ENCODE results near the gene PRSS27.
"Not testable (repeated sequence)": the region's sequence is repeated elsewhere in the genome, so short reads cannot be mapped to it uniquely, and the experiment has no call there.

Gene PRSS27

DNA sequence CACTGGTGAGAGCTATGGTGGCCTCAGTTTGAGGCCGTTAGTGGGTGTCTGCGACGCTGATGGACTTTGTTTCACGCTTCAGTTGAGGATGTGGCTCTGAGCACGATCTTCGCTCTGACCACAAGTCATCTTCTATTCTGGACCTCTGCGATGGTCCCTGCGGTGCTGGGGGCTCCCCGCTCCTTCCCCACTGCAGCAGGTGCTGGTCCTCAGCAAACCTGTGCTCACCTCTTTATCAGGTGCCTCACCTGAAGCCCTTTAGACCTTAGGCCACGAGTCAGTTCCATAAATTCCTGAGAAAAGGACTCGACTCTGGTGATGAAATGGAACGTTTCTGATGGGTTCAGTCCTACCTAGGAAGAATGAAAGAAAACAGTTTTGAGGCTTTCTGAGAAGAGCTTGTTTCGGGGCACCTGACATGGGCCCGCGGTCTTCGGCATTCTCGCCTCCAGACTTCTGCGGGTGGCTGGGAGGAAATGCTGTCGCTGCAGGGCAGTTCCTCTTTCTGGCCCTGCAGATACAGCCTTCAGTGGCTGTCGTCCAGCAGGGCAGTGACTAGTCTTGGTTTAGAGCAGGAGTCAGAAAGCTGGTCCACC, 33.0 kb downstream of the PRSS27 start:
- peaks cover 19% of the 10 kb centered on the region; the same call in 1 of the 2 replicates for H3K79me2 ChIP-seq (ENCODE audit: insufficient read depth, low read length)
- no peaks in the 10 kb centered on the region for H3K36me3 ChIP-seq (ENCODE audit: insufficient read depth, low read length)
- H3K4me2 ChIP-seq (ENCODE audit: low read depth, low read length, poor library complexity, severe bottlenecking), result peak overlapping the region; percentile 48
- TF ChIP-seq, protein P1, sequence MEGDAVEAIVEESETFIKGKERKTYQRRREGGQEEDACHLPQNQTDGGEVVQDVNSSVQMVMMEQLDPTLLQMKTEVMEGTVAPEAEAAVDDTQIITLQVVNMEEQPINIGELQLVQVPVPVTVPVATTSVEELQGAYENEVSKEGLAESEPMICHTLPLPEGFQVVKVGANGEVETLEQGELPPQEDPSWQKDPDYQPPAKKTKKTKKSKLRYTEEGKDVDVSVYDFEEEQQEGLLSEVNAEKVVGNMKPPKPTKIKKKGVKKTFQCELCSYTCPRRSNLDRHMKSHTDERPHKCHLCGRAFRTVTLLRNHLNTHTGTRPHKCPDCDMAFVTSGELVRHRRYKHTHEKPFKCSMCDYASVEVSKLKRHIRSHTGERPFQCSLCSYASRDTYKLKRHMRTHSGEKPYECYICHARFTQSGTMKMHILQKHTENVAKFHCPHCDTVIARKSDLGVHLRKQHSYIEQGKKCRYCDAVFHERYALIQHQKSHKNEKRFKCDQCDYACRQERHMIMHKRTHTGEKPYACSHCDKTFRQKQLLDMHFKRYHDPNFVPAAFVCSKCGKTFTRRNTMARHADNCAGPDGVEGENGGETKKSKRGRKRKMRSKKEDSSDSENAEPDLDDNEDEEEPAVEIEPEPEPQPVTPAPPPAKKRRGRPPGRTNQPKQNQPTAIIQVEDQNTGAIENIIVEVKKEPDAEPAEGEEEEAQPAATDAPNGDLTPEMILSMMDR (conservative IDR thresholded peaks at IDR 0.05; ENCODE audit: low read length), result no peak
- no peak for TF ChIP-seq EZH2phosphoT487 (IDR thresholded peaks at IDR 0.05; ENCODE audit: borderline replicate concordance)
- peak overlapping the region; percentile 10 for H3K4me3 ChIP-seq (ENCODE audit: low read length, poor library complexity, severe bottlenecking)
- no peaks in the 10 kb centered on the region for H3F3A ChIP-seq (ENCODE audit: low read depth)
- H4K20me1 ChIP-seq (ENCODE audit: insufficient read depth, low read length, poor library complexity, severe bottlenecking), result no peaks in the 10 kb centered on the region
- H3K4me1 ChIP-seq (ENCODE audit: insufficient read depth, low read length, poor library complexity, severe bottlenecking), result peaks cover 3% of the 10 kb centered on the region
- no peaks in the 10 kb centered on the region for H3K27me3 ChIP-seq (ENCODE audit: insufficient read depth, low read length, poor library complexity, severe bottlenecking)
- H2AFZ ChIP-seq (ENCODE audit: low read length), result no peak overlapping the region
- H3K9me2 ChIP-seq (replicated peaks; ENCODE audit: low read depth, low read length), result no peaks in the 10 kb centered on the region
- H3K9me3 ChIP-seq (ENCODE audit: insufficient read depth, low read depth, low read length), result no peaks in the 10 kb centered on the region
- H3K9ac ChIP-seq (ENCODE audit: low read depth, low read length, poor library complexity, severe bottlenecking), result no peak overlapping the region

DNA sequence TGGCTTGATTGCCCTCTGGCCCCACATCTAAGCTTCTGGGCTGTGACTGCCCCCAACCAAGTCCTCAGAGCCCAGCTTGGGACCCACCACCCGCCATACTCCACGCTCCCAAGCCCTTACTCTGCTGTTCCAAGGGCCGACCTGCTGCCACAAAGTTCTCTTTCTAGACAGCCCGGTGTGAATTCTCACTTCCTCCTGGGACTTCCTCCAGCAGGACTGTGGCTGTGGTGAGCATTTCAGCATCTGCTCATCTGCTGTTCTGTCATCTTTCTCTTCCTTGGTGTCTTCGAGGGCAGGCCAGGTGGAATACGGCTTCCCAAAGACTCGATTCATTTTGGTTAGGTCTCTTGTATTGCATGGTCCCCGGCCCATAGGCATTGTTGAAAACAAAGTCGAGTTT, 33.9 kb downstream of the PRSS27 start:
- H3K4me2 ChIP-seq (ENCODE audit: low read depth, low read length, poor library complexity, severe bottlenecking); H4K20me1 ChIP-seq (ENCODE audit: insufficient read depth, low read length, poor library complexity, severe bottlenecking); H2AFZ ChIP-seq (ENCODE audit: low read length); H3F3A ChIP-seq (ENCODE audit: low read depth); H3K4me1 ChIP-seq (ENCODE audit: insufficient read depth, low read length, poor library complexity, severe bottlenecking); H3K27me3 ChIP-seq (ENCODE audit: insufficient read depth, low read length, poor library complexity, severe bottlenecking); H3K36me3 ChIP-seq (ENCODE audit: insufficient read depth, low read length); H3K9me3 ChIP-seq (ENCODE audit: insufficient read depth, low read depth, low read length); H3K4me3 ChIP-seq (ENCODE audit: low read length, poor library complexity, severe bottlenecking); H3K9me2 ChIP-seq (replicated peaks; ENCODE audit: low read depth, low read length); H3K9ac ChIP-seq (ENCODE audit: low read depth, low read length, poor library complexity, severe bottlenecking): not testable (repeated sequence)
- peaks cover 19% of the 10 kb centered on the region; the same call in 1 of the 2 replicates for H3K79me2 ChIP-seq (ENCODE audit: insufficient read depth, low read length)

DNA sequence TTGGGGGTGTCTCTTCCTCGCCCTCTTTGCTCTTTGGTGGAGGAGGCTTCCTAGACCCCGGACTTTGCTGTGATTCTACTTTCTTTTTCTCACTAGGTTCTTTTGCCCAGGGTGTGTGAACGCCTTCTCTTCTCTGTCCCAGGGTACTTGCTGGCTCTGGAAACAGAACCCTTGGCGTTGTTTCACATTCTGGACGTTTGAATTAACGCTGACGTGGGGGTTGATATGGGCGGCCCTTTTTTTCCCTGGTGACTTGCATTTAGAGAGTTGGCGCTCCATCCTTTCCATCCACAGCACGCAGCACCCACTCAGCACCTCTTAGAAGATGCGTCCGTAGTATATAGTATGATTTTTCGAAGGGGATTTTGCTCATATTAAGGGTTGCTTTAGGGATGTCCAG, 37.0 kb downstream of the PRSS27 start:
- H4K20me1 ChIP-seq (ENCODE audit: insufficient read depth, low read length, poor library complexity, severe bottlenecking); H3K36me3 ChIP-seq (ENCODE audit: insufficient read depth, low read length); H3F3A ChIP-seq (ENCODE audit: low read depth); H3K9me3 ChIP-seq (ENCODE audit: insufficient read depth, low read depth, low read length); H3K9ac ChIP-seq (ENCODE audit: low read depth, low read length, poor library complexity, severe bottlenecking); H3K27me3 ChIP-seq (ENCODE audit: insufficient read depth, low read length, poor library complexity, severe bottlenecking); H2AFZ ChIP-seq (ENCODE audit: low read length); H3K4me1 ChIP-seq (ENCODE audit: insufficient read depth, low read length, poor library complexity, severe bottlenecking); H3K4me2 ChIP-seq (ENCODE audit: low read depth, low read length, poor library complexity, severe bottlenecking); H3K9me2 ChIP-seq (replicated peaks; ENCODE audit: low read depth, low read length); H3K4me3 ChIP-seq (ENCODE audit: low read length, poor library complexity, severe bottlenecking): not testable (repeated sequence)
- peaks cover 13% of the 10 kb centered on the region; the same call in 1 of the 2 replicates for H3K79me2 ChIP-seq (ENCODE audit: insufficient read depth, low read length)

DNA sequence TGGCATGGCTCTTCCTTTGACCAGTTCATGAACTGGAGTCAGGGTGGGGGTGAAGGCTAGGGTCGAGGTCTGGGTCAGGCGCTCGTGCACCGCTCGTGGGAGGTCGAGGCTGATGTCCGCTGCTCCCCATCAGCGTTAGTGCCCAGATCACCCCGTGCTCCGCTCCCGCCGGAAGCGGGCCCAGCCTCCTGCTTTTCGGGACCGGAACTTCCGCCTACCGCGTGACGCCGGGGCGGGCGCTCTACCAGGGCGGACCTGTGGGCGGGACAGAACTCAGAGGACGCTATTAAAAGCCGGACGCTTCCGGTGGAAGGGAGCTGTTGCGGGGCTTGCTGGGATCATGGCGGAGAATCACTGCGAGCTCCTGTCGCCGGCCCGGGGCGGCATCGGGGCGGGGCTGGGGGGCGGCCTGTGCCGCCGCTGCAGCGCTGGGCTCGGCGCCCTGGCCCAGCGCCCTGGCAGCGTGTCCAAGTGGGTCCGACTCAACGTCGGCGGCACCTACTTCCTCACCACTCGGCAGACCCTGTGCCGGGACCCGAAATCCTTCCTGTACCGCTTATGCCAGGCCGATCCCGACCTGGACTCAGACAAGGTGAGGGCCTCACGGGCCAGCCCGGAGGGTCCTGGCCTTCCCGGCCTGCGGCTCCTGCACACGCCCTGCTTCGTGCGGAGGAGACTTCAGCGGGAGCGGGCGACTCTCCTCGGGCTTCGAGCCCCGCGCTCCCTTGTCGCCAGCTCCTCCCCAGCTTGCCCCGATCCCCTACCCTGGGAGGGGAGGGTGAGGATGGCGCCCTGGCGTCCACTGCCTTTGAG, 37.6 kb downstream of the PRSS27 start, which contains the start of gene KCTD5:
Gene KCTD5, plus strand, starts transcription at position 315 of the 813 bp plus-strand sequence. Its CDS starts 26 bp downstream, at position 341.
- Histone ChIP-seq H3K27me3 (ENCODE audit: insufficient read depth, low read length, poor library complexity, severe bottlenecking) (no peaks in the 10 kb centered on the region), H3K79me2 (ENCODE audit: insufficient read depth, low read length) (peaks cover 8% of the 10 kb centered on the region; the same call in 1 of the 2 replicates), H3K36me3 (ENCODE audit: insufficient read depth, low read length) (no peaks in the 10 kb centered on the region), H3K4me3 (ENCODE audit: low read length, poor library complexity, severe bottlenecking) (no peak within 1 kb of the TSS), H3K9me3 (ENCODE audit: insufficient read depth, low read depth, low read length) (no peaks in the 10 kb centered on the region), H2AFZ (ENCODE audit: low read length) (no peak within 1 kb of the TSS), H3K9ac (ENCODE audit: low read depth, low read length, poor library complexity, severe bottlenecking) (no peak within 1 kb of the TSS), H3K9me2 (replicated peaks; ENCODE audit: low read depth, low read length) (no peaks in the 10 kb centered on the region), H3K4me2 (ENCODE audit: low read depth, low read length, poor library complexity, severe bottlenecking) (no peak within 1 kb of the TSS), H4K20me1 (ENCODE audit: insufficient read depth, low read length, poor library complexity, severe bottlenecking) (no peaks in the 10 kb centered on the region), H3F3A (ENCODE audit: low read depth) (no peaks in the 10 kb centered on the region), H3K4me1 (ENCODE audit: insufficient read depth, low read length, poor library complexity, severe bottlenecking) (peaks cover 3% of the 10 kb centered on the region)
- TF ChIP-seq EZH2phosphoT487 (IDR thresholded peaks at IDR 0.05; ENCODE audit: borderline replicate concordance), result no peak
- TF ChIP-seq, protein P1 (conservative IDR thresholded peaks at IDR 0.05; ENCODE audit: low read length), result no peak

DNA sequence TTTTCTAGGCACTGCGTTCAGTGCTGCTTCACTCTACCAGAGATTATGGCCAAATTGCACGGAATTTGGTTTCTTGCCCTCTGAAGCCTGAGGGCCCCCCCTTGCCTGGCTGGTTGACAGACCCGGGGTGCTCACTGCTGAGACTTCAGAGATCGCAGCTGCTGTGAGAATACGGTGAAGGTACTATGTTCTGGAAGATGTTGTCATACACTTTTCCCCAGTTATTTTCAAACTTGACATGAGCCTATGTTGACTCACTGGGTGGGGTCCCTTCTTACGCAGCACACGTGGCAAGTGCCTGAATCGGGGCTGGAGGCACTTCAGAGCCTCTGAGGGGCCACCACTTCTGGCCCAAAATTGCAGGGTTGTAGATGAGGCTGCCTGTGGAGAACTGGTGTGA, 39.7 kb downstream of the PRSS27 start:
- not testable (repeated sequence) for H3K79me2 ChIP-seq (ENCODE audit: insufficient read depth, low read length); H3K4me2 ChIP-seq (ENCODE audit: low read depth, low read length, poor library complexity, severe bottlenecking); H4K20me1 ChIP-seq (ENCODE audit: insufficient read depth, low read length, poor library complexity, severe bottlenecking); H3K4me1 ChIP-seq (ENCODE audit: insufficient read depth, low read length, poor library complexity, severe bottlenecking); H3K9me2 ChIP-seq (replicated peaks; ENCODE audit: low read depth, low read length); H3K36me3 ChIP-seq (ENCODE audit: insufficient read depth, low read length); H2AFZ ChIP-seq (ENCODE audit: low read length); H3K27me3 ChIP-seq (ENCODE audit: insufficient read depth, low read length, poor library complexity, severe bottlenecking); H3K9ac ChIP-seq (ENCODE audit: low read depth, low read length, poor library complexity, severe bottlenecking); H3F3A ChIP-seq (ENCODE audit: low read depth); H3K9me3 ChIP-seq (ENCODE audit: insufficient read depth, low read depth, low read length); H3K4me3 ChIP-seq (ENCODE audit: low read length, poor library complexity, severe bottlenecking)

DNA sequence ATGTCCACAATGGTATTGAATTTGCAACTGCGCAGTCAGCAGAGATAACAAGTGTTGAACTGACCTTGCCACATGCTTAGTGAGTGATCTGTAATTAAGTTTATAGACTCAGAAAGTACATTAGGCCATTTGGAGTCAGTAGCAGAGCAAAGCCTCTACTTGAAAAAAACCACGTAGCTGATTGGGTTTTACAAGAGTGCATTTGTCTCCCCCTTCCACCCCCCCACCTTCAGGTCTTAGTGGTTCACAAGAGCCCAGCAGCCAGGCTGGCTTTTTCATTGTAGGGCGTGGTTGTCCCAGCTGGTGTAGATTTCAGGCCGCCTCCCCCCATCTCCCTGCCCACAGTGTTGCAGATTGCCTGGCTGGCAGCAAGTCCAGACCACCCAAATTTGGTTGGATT, 40.1 kb downstream of the PRSS27 start:
- H3K4me2 ChIP-seq (ENCODE audit: low read depth, low read length, poor library complexity, severe bottlenecking); H3K36me3 ChIP-seq (ENCODE audit: insufficient read depth, low read length); H3K9me3 ChIP-seq (ENCODE audit: insufficient read depth, low read depth, low read length); H3K4me3 ChIP-seq (ENCODE audit: low read length, poor library complexity, severe bottlenecking); H3K9ac ChIP-seq (ENCODE audit: low read depth, low read length, poor library complexity, severe bottlenecking); H3K79me2 ChIP-seq (ENCODE audit: insufficient read depth, low read length); H4K20me1 ChIP-seq (ENCODE audit: insufficient read depth, low read length, poor library complexity, severe bottlenecking); H3F3A ChIP-seq (ENCODE audit: low read depth); H3K4me1 ChIP-seq (ENCODE audit: insufficient read depth, low read length, poor library complexity, severe bottlenecking); H3K9me2 ChIP-seq (replicated peaks; ENCODE audit: low read depth, low read length); H3K27me3 ChIP-seq (ENCODE audit: insufficient read depth, low read length, poor library complexity, severe bottlenecking); H2AFZ ChIP-seq (ENCODE audit: low read length): not testable (repeated sequence)

Data from Loucy (cell line).